ENCODE results near the gene PRDM8.

PRDM8 gene

DNA sequence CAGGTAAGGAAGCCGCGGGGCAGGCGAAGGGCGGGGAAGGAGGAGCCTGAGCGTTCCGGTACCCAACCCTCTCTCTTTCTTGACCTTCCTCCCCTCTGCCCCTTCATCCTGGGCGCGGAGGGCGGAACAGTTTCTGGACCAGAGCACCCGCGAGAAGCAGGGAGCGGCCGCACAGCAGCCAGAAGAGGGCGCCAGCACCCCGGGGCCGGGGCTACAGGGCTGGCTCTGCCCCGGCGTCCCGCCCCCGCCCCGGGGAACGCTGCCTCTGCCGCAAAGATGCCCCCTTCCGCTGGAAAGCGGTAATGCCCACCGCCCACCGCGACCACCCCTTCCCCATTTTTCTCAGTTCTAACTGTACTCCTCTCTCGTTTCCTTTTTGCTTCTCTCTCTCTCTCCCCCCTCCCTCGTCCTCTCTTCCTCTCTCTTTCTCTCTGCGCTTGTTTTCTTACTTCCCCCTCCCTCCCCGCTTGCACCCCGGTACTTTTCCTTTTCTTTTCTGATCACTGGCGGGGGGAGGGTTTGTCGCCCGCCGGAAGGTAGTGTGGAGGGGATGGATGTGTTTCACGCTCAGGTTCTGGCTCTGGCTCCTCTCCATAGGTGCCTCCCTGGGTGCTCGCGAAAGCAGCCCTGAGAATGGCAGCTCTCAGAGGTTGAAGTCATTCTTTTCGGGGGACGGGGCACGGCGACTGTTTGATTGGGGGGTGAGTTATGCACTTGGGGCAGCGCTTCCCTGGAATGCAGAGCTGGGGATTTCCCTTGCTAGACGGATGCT is 13.1 kb upstream of the PRDM8 start:
- DNase-seq = peak; percentile 28

DNA sequence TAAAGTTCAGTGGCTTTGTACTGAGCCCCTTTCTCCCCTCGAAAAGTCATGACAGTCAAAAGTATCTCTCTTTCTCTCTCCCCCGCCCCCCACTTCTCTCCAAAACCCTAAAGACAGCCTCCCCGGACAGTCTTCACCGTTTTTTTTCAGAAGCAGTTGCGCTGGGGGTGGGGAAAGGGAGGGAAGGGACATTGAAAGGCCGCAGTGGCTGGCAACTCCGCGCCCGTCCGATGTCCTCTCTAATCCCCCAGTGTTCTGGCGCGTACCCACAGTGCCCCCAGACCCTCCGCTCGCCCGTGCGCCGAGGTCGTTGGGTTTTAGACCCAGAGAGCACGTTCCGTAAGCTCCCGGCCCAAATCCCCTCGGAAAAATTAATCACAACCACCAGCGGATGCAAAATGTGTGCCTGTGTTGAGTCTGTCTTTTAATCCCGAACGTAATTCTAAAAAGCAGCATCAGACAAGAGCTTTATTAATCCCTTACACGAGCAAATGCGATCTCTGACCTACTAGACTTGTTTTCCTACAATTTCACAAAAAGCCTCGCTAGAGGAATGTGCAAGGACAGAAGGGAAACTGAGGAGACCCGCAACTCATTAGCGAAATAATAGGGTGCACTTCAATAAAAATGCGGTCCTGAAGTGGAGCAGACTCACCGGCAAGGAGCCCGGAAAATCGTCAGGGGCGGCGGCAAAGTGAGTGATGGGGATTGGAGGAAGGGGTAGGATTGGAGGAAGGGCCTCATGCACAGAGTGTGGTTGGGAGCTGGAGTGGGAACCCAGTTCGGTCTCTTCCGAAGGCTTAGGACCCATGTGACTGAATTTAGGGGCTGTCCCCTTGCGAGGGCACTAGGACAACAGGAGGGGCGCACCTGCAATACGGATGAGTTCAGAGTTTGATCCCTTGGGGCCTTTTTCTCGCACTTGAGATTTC is 12.2 kb upstream of the PRDM8 start:
- no peak for DNase-seq

DNA sequence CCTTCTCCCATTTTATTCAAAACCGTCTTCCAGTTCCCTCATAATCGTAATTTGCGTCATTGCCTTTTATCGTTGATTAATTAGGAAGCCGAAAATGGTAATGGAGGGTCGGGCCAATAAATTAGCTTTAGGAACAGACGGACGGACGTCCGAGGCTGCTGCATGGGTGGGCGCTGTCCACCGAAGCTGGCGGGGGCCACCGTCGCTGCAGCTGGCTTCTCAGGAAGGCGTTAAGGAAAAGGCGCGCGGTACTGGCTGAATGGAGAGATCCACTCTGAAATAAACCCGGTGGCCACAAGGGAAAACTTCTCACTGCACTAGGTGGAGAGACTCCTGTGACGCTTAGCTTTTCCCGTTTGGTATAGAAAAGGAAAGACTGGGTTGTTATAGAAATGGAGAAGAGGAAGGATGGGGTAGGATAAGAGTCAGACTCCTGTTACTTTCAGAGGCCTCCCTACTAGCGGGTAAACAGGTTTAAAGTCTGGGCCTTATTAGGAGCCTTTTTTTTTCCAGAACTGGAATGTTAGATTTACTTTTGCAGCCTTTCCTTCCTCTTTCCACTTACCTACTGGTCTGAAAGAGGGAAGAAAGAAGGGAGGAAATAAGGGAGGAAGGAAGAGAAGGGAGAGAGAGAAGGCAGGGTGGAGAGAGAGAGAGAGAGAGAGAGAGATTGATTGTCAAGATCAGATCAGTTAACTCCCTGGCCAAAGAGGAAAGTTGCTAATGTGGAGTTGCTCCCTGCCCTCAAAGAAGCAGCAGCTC is 11.3 kb upstream of the PRDM8 start:
- no peak for DNase-seq

DNA sequence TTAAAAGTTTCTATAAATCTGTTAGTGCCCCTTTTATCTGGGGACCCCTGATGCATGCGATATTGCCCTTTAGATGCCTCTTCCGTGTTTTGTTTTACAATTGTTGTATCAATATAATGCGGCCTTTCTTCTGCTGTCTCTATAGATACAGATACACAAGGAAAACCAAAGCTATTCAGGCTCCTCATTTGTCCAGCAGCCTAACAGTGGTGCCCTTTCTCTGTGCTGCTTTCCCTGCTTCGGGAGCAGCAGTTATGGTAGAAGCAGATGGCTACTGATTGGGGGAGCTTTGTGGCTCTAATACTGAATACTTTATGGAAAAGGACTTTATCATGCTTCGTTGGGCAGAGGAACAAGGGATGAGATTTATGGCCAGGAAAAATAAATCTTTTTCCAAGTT is 10.6 kb upstream of the PRDM8 start:
- no peak for DNase-seq

DNA sequence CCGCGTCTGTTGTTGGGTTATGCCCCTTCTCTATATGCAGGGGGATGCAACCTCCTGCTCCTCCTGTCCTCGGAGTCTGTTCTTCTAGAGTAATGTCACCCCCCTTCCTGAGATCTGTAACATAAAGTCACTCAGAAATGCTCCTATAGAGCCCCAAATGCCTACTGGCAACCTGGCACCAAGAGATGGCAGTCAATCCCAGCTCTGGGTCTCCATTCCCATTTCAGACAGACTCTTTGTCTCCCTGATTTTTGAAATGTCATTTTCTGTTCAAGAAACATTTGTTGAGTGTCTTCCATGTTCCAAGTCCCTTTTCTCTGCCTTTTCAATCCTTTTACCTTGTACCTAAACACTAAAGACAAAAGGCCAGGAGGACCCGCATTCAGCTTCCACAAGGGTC is 9.6 kb upstream of the PRDM8 start:
- DNase-seq = no peak

DNA sequence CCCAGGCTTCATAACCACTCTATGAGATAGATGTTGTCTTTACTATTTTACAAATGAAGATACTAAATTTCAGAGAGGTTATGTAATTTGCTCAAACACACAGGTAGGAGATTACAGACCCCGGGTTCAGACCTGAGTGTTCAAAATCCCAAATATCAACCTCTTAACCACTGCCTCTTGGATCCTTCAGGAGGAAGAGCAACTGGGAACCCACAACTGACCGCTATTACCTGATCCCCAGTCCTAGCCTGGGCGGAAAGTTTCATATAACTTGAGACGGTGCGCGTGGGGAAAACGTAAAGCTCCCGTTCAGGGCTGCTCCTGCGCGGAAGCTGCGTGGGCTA is 8.9 kb upstream of the PRDM8 start:
- DNase-seq = no peak

DNA sequence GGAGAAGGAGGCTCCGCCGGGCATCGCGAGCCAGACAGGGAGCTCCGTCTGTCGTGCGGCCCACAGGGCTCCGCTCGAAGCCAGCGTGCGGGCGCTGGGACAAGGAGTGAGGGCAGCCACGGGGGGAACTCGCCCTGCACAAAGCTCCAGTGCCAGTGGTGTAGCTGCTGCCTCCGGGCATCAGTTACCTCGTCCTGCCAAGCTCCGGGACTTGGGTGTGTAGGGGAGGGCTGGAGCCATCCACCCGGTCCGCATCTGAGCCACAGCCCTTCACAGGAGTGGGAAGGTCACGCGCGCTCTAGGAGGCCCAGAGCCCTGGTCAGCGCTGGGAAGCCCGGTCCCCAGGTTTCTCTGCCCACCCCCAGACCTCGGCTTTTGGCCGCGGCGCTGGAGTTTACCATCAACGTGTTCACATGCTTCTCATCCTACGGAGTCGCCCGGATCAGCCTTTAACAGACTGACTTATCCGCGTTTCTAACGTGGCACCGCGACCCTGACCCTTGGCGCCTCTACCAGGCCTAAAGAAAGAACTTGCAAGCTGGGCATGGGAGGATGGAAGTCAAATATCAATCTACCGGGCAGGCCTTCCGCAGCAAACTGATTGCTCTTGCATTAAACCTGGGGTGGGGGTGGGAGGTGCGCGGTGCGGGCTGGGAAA is 8.4 kb upstream of the PRDM8 start:
- no peak for DNase-seq

DNA sequence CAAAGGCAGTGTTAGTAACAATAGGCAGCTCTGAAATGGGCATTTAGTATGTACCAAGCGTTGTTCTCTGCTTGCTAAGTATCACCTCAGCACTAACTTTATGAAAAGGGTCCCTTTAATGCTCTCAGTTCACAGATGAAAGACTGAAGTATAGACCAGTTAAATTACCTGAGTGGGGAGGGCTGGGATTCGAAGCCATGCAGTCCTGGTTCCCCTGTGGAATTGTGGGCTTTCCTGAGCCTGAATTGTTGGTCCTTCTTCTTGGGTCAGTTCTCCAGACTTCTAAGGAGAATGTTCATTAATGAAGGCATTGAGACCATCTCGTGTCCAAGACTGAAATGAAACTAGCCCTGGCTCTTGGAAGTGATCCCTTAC is 7.7 kb upstream of the PRDM8 start:
- no peak for DNase-seq

DNA sequence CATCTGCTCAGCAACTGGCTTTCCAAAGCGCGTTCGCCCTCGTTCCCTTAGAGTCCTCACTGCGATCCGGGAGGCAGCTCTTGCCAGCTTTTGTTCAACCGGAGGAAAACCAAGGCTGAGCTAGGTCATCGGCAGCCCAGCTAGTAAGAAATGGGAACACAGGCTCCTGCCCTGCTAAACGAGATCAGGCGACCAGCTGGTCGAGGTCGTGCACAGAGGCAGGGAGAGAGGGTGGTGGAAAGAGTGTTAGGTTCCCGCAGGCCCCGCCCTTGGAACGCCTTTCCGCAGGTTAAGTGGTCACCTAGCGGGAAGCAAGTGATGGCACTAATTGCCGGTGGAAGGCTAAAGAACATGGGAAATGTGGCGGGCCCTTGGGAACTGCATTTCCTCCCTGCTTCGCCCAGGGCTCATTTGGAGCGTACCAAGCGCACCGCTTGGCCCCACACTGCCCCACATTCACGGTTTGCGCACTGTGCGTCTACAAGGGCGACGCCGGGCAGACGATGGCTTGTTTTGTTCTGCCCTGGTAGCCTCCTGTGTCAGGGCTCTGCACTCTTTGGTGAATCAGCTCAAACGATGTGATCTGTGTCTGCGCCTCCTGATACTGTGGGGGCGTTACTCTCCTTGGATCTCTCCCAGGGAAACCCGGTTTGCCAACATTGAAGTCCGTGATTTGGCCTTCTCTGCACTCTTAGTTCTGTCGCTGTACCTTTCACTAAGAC is 7.2 kb upstream of the PRDM8 start:
- DNase-seq = no peak

DNA sequence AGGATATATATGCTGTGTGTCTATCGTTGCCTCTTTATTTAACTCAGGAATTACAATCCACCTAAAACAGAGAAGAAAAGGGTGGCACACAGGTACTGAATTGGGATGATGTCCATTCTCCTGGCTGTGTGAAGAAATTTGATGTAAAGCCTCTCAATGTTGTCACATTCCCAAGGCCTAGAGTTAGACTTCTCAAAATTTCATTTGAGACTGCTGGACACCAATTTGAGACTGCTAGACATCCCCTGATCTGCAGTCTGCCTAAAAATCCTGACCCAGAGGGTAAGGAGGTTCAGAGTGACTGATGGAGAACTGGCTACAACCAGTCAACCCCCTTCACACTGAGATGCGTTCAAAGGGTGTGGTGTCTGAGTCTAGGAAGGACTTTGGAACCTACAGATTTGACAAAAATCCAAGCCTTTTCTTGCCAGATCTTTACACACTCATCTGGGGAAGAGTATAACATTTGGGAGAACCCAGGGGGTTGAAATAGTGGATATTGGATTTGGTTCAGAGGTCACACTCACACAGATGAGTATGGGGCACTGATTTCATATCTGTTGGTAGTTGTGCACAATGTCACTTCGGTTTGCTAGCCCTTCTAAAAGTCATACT is 4.9 kb upstream of the PRDM8 start:
- DNase-seq = no peak

DNA sequence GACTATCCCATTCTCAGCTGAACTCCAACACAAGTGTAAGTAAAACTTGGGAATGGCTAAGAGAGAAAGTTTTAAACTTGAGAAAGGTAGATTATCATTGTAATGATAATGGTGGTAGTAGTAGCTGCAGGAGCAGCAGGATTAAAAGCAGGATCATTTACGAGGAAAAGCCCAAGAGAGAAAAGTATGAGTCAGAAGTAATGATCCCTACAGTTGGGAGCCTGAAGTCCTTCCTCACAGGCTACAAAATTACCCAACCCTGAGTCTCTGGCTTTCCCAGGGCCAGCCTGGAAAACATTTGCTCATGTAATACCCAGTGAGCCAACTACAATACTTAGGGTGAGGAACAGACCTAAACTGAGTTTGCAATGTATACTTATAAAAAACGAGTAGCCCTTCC is 4.4 kb upstream of the PRDM8 start:
- DNase-seq = no peak

DNA sequence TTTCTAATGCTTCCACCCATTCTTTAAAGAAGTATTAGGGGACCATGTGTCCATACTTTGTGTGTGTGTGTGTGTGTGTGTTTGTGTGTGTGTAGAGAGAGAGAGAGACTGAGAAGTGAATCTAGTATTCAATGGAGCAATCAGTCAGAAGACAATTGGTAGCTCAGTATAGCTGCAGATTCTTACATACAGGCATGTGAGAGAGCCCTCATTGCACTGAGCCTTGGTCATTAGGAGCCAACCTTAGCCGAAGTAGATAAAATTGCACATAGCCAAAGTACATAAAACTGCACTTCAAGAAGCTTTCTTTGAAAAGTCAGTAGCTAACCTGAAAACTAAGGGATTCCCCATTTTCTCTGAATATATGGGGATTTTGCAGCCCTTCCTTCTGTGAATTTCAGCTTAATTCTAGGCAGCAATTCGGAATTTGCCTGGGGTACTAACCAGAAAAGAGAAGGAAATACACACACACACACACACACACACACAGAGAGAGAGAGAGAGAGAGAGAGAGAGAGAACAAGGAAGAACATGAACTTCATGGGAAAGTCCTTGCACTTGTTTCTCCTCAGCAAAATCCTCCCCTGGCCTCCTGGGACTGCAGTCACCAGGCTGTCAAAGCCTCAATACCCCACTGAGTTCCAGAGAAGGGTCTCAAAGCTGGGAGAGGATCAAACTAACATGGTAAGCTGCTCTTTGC is 1.7 kb upstream of the PRDM8 start:
- DNase-seq = no peak

DNA sequence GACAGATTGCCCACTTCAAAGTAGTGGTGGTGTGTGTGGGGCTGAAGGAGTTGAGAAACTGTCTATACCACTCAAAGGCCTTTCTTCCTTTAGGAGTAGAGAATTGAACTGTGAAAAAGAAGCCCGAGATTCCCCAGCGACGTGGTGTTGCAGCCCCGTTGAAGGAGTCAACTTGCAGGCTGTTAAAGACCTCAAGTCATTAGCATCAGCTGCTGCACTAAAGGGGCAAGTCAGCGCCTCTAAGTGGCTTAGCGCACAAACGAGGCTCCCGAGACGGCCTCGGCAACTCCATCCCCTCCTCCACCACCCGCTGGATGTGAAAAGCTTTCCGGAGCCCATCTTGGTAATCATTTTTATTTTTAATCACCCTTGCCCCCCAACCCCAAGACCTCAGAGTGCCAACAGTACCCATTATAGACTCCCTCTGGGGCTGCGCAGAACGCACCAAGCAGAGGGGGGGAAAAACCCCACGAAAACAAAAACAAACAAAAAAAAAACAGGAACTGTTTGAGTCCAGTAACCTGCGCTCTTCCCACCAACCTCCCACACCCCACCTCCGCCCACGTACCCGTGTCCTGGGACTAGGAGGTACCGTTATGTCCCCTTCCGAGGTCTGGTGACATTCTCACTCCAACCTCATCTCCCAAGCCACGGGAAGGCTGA is 913 bp upstream of the PRDM8 start:
- DNase-seq = no peak

DNA sequence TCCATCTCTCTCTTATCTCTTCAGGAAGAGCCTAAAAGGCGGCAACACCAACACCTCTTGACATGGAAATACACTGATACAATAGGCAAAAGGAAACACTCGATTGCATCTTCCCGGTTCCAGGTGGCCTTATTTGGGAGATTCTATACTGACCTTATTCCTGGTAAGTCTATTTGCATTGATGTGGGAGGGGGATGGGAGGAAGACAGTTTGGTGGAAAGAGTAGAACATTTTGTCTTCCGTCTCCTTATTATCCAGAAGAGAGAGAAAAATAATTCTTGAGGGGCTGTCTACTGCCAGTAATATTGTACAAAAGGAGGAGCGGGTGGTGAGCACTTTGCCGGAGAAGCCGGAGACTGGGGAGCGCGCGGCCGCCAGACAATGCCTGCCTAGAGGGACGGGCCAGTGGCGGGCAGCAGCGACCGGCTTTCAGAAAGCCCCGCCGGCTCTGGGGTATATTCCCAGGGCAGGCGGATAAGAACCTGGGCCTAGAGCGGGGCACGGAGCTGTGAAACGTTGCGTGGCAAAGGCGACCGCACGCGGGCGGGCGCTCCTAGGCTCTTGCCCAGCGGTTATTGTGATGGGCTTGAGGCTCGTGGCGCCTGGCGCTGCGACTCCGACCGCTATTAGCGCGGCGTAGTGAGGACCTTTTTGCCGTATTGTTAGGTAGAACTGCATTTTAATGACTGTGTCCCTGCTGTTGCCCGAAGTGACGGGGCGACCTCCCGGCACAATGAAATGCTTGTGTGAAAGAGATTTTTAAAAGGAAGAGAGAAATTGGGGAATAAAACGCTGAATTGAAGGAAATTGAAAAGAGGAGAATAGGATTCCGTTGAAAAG is 518 bp downstream of the PRDM8 start:
- DNase-seq = peak; percentile 16

DNA sequence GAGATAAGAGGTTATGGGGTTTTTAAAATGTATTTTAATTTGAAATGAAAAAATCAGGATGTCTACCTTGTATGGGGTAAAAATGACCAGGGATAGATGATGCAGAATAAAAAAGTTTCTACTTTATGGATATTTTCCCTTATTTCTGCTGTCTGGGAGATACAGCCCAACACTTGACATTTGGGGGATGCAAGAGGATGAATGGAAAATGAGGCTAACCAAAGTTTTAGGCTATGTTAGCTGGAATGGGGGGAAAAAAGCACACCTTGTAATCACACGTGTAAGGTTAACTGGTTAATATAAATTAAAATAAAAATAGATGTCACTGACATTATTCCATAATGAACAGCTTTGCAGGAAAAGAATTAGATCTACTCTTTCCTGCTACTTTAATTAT is 1.1 kb downstream of the PRDM8 start:
- no peak for DNase-seq

DNA sequence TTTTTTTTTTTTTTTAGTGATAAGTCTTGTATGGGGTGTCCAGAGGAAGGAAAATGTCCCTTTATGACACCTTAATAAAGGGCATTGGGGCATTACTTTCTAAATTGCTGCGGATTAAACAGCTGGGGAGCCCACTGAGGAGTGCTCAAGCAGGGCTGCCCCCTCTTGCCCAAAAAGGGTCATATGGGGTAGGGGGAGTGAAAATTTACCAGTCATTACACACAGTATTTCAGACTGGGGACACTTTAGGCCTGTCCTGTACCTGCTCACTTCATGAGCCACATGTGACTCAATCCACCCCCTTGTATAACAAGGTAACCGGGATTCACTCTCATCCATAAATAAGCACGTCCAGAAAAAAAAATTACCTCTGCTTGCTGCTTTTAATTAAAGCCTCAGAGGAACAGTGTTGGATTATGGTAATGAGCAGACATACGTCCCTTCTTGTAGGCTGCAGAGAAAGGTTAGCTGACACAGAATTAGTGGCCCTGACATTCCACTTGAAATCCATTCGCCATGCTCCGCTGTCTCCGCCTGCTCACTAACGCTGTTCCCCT is 1.8 kb downstream of the PRDM8 start:
- no peak for DNase-seq

DNA sequence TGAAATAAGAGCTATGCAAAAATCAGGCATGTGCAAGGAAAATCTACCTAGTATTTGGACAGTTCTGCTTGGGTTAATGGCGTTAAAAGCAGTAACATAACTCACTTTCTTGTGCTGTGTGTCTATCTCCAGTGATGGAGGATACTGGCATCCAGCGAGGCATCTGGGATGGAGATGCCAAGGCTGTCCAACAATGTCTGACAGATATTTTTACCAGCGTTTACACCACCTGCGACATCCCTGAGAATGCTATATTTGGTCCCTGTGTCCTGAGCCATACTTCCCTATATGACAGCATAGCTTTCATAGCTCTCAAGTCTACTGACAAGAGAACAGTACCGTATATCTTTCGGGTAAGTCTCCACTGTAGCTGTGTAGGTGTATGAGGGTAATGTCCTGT is 2.6 kb downstream of the PRDM8 start:
- no peak for DNase-seq

DNA sequence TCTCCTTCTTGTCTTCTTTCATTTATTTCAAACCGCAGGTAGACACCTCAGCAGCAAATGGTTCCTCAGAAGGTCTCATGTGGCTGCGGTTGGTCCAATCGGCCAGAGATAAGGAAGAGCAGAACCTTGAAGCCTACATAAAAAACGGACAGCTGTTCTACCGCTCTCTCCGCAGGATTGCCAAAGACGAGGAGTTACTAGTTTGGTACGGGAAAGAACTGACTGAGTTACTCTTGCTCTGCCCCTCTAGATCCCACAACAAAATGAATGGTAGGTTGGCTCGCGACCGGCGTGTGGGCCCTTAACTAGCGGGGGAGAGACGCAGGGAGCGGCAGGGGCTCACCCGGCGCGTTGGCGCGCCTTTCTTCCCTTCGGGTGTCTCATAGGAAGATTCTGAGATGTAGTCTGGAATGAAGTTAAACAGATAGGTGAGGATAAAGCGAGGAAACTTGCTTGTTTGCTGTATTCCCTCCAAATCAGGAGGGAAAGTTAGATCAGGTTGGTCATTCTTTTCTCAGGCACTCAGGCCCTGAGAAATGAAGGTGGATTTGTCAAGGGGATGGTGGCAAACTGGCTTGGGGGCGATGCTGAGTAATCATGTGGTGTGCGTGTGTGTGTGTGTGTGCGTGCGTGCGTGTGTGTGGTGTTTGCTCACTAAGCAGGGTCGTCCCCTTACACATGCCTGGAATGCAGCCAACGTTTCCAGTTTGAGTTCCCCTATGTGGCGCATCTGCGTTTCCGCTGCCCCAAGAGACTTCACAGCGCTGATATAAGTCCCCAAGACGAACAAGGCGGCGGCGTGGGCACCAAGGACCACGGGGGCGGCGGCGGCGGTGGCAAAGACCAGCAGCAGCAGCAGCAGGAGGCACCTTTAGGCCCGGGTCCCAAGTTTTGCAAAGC is 4.2 kb downstream of the PRDM8 start:
- peak; percentile 23 for DNase-seq
